Trophoblast cell (in vitro differentiated cells and primary cell): ENCODE measurements around the gene ATF7.

Source experiments
- DNase-seq, 2 donors: peaks; one replicate each; pipeline ENCODE4 v3.0.0-alpha.2; 2016
- H2AFZ ChIP-seq: 2 replicates; pipeline ENCODE4 v1.6.1; 2013; ENCODE audit warnings: low read length, moderate library complexity, mild to moderate bottlenecking; ENCODE audit not compliant: insufficient read depth, poor library complexity
- H2AK5ac ChIP-seq: 2 replicates; pipeline ENCODE4 v1.6.1; 2013; ENCODE audit warnings: mild to moderate bottlenecking, low read length
- H2BK120ac ChIP-seq: 2 replicates; pipeline ENCODE4 v1.6.1; 2013; ENCODE audit warnings: low read length, mild to moderate bottlenecking, moderate library complexity; ENCODE audit not compliant: insufficient read depth, poor library complexity
- H2BK12ac ChIP-seq: 2 replicates; pipeline ENCODE4 v1.6.1; 2013; ENCODE audit warnings: mild to moderate bottlenecking, low read length, moderate library complexity
- H2BK5ac ChIP-seq: 2 replicates; pipeline ENCODE4 v1.6.1; 2013; ENCODE audit warnings: low read length, low read depth, moderate library complexity, mild to moderate bottlenecking; ENCODE audit not compliant: poor library complexity
- H3K14ac ChIP-seq: 2 replicates; pipeline ENCODE4 v1.6.1; 2013; ENCODE audit warnings: mild to moderate bottlenecking, low read length
- H3K18ac ChIP-seq: 2 replicates; pipeline ENCODE4 v1.6.1; 2013; ENCODE audit warnings: mild to moderate bottlenecking, low read length
- H3K23ac ChIP-seq: 2 replicates; pipeline ENCODE4 v1.6.1; 2013; ENCODE audit warnings: low read length
- H3K27ac ChIP-seq: 2 replicates; pipeline ENCODE4 v1.5.1; 2013; ENCODE audit warnings: low read depth, mild to moderate bottlenecking, inconsistent platforms, low read length, moderate library complexity
- H3K27me3 ChIP-seq: 2 replicates; pipeline ENCODE4 v1.6.1; 2013; ENCODE audit warnings: inconsistent platforms, mild to moderate bottlenecking, low read length, moderate library complexity; ENCODE audit not compliant: insufficient read depth
- H3K36me3 ChIP-seq, 2 experiments: 1 replicate in 1 of 2; 2 replicates in 1 of 2; pipeline ENCODE4 v1.6.1; 2013; ENCODE audit warnings: low read length in 2 of 2, mild to moderate bottlenecking in 2 of 2, moderate library complexity in 1 of 2; ENCODE audit not compliant: insufficient read depth in 2 of 2, control insufficient read depth in 1 of 2
- H3K4ac ChIP-seq: 2 replicates; pipeline ENCODE4 v1.6.1; 2013; ENCODE audit warnings: low read depth, mild to moderate bottlenecking, low read length, moderate library complexity
- H3K4me1 ChIP-seq, 2 experiments: 1 replicate in 1 of 2; 2 replicates in 1 of 2; pipeline ENCODE4 v1.6.1; 2013; ENCODE audit warnings: low read length in 2 of 2, mild to moderate bottlenecking in 2 of 2, moderate library complexity in 1 of 2; ENCODE audit not compliant: insufficient read depth in 2 of 2, control insufficient read depth in 1 of 2
- H3K4me2 ChIP-seq: 2 replicates; pipeline ENCODE4 v1.6.1; 2013; ENCODE audit warnings: inconsistent platforms, mild to moderate bottlenecking, low read length, moderate library complexity
- H3K4me3 ChIP-seq: 2 replicates; pipeline ENCODE4 v1.5.1; 2013; ENCODE audit warnings: mild to moderate bottlenecking, low read depth, low read length, inconsistent platforms
- H3K79me1 ChIP-seq: one replicate; pipeline ENCODE4 v1.6.1; 2013; ENCODE audit warnings: low read length
- H3K79me2 ChIP-seq: 2 replicates; pipeline ENCODE4 v1.6.1; 2013; ENCODE audit warnings: low read length, mild to moderate bottlenecking; ENCODE audit not compliant: control insufficient read depth, insufficient read depth, poor library complexity
- H3K9ac ChIP-seq: 2 replicates; pipeline ENCODE4 v1.6.1; 2013; ENCODE audit warnings: mild to moderate bottlenecking, low read length
- H3K9me3 ChIP-seq: 2 replicates; pipeline ENCODE4 v1.6.1; 2013; ENCODE audit warnings: low read depth, mild to moderate bottlenecking, control low read depth, inconsistent platforms, low read length; ENCODE audit not compliant: insufficient read depth
- H4K12ac ChIP-seq: 2 replicates; pipeline ENCODE4 v1.6.1; 2013; ENCODE audit warnings: low read depth, mild to moderate bottlenecking, low read length, moderate library complexity
- H4K8ac ChIP-seq: 2 replicates; pipeline ENCODE4 v1.6.1; 2013; ENCODE audit warnings: low read depth, mild to moderate bottlenecking, low read length, moderate library complexity
- H4K91ac ChIP-seq: one replicate; pipeline ENCODE4 v1.6.1; 2013; ENCODE audit warnings: low read depth, mild to moderate bottlenecking, low read length, moderate library complexity
- WGBS: extraction: QIAGEN DNeasy Blood & Tissue Kit; methylation state at CpG from one replicate; pipeline ENCODE4 v1.1.7; 2013; ENCODE audit warnings: missing lambda C conversion rate; ENCODE audit not compliant: insufficient read length, insufficient coverage; ENCODE audit errors: extremely low coverage; 5-methylcytosine and 5-hydroxymethylcytosine counted together

ATF7 gene

GRCh38 chr12:53500776-53501614 lies 125.2 kb downstream of the ATF7 start, which contains the start of gene TARBP2:
Gene TARBP2 (plus strand): TSS chr12:53501283. CDS start chr12:53501409, 126 bp downstream.
- WGBS, result no CpG with 5 or more reads among the region's 74 CpGs
- peak; percentile 99 for DNase-seq

GRCh38 chr12:53500142-53500775 lies 125.9 kb downstream of the ATF7 start:
- peaks cover 19% of the 10 kb centered on the region for H3K79me1 ChIP-seq
- no peaks in the 10 kb centered on the region for H3K27me3 ChIP-seq
- no peak overlapping the region for H2BK12ac ChIP-seq
- peaks cover 5% of the 10 kb centered on the region for H3K9me3 ChIP-seq
- H2AFZ ChIP-seq, result peak overlapping the region; percentile 59
- H3K23ac ChIP-seq, result no peak overlapping the region
- H3K18ac ChIP-seq, result no peak overlapping the region
- no peak overlapping the region for H3K9ac ChIP-seq
- H4K91ac ChIP-seq, result peak overlapping the region; percentile 29
- peaks cover 16 to 25% of the 10 kb centered on the region in 2 experiments for H3K4me1 ChIP-seq
- H2AK5ac ChIP-seq, result no peak overlapping the region
- WGBS, result no CpG with 5 or more reads among the region's 17 CpGs
- H3K79me2 ChIP-seq, result peaks cover 8% of the 10 kb centered on the region
- H3K4ac ChIP-seq, result no peak overlapping the region
- peak overlapping the region; percentile 70 for H3K4me2 ChIP-seq
- H4K8ac ChIP-seq, result peak overlapping the region; percentile 89
- peak overlapping the region; percentile 76 for H3K14ac ChIP-seq
- peak overlapping the region; percentile 21 for H2BK120ac ChIP-seq
- H4K12ac ChIP-seq, result no peak overlapping the region
- H3K27ac ChIP-seq, result peak overlapping the region; percentile 77
- H3K4me3 ChIP-seq, result peak overlapping the region; percentile 61
- DNase-seq, result peak in 1 of 2 donors; percentile 62
- peaks cover 14 to 23% of the 10 kb centered on the region in 2 experiments for H3K36me3 ChIP-seq
- peak overlapping the region; percentile 77 for H2BK5ac ChIP-seq

More at GRCh38 chr12:53500776-53501614, 125.2 kb downstream of the ATF7 start, which contains the start of gene TARBP2:
- peak within 1 kb of the TSS; percentile 81 for H3K18ac ChIP-seq
- H3K27ac ChIP-seq, result peak within 1 kb of the TSS; percentile 97
- H2BK120ac ChIP-seq, result peak within 1 kb of the TSS; percentile 65
- peak within 1 kb of the TSS; percentile 81 for H2AFZ ChIP-seq
- H4K8ac ChIP-seq, result peak within 1 kb of the TSS; percentile 99
- peak within 1 kb of the TSS; percentile 98 for H3K4me2 ChIP-seq
- no peak within 1 kb of the TSS for H3K23ac ChIP-seq
- peaks cover 5% of the 10 kb centered on the region for H3K9me3 ChIP-seq
- peaks cover 16 to 25% of the 10 kb centered on the region in 2 experiments for H3K4me1 ChIP-seq
- H3K36me3 ChIP-seq, result peaks cover 22 to 31% of the 10 kb centered on the region in 2 experiments
- H4K12ac ChIP-seq, result peak within 1 kb of the TSS; percentile 98
- H3K4me3 ChIP-seq, result peak within 1 kb of the TSS; percentile 90
- peak within 1 kb of the TSS; percentile 90 for H2AK5ac ChIP-seq
- H3K14ac ChIP-seq, result peak within 1 kb of the TSS; percentile 95
- peak within 1 kb of the TSS; percentile 98 for H3K9ac ChIP-seq
- H3K79me1 ChIP-seq, result peaks cover 19% of the 10 kb centered on the region
- H3K4ac ChIP-seq, result peak within 1 kb of the TSS; percentile 81
- peak within 1 kb of the TSS; percentile 90 for H4K91ac ChIP-seq
- H2BK5ac ChIP-seq, result peak within 1 kb of the TSS; percentile 77
- H3K27me3 ChIP-seq, result no peaks in the 10 kb centered on the region
- H3K79me2 ChIP-seq, result peaks cover 8% of the 10 kb centered on the region
- no peak within 1 kb of the TSS for H2BK12ac ChIP-seq

DNA sequence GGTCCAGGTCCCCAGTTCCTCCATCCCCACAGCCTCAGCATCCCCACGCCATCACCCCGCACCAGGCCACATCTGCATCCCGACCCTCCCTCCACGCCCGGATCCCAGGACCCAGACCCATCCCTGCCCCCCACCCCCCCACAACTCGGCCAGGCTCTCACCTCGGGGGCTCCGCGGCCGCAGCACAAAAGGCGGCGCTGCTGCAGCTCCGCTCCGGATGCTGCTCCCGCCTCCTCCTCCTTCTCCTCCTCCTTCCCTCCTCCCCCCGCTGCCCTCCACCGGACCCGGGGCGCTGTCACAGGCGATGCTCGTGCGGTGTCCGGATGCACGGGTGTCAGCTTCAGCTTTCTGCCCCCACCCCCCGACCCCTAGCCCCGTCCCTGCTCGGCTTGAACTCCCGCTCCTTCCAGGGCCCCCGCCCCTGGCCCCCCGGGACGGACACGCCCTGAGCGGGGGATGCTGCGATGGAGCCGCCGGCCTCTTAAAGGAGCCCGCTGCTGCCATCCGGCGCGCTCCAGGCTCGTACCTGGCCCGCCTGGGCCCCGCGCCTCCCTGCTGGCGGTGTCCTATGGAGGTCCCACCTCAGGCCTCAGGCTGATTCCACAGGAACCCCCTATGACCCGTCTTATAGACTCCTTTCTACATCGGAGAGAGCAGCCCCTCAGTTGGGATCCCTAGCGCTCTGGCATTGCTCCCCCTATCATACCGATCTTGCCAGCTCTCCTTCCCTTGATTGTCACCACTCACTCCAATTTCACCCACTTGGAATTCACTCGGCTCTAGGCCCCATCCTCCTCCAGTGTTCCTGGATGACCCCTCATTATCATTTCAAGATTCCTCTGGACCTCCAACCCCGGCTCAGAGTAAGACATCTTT lies 126.7 kb downstream of the ATF7 start, which contains the start of gene MAP3K12:
MAP3K12 (minus strand) TSS at position 193 of the 876 bp plus-strand sequence. CDS start 12,067 bp downstream, outside the sequence.
- Histone ChIP-seq H3K14ac (peak within 1 kb of the TSS; percentile 43), H2AFZ (peak within 1 kb of the TSS; percentile 59), H2BK12ac (peak within 1 kb of the TSS; percentile 66), H3K36me3 (peaks cover 7 to 16% of the 10 kb centered on the region in 2 experiments), H3K4me2 (peak within 1 kb of the TSS; percentile 70), H3K23ac (no peak within 1 kb of the TSS), H2AK5ac (peak within 1 kb of the TSS; percentile 58), H3K4ac (no peak within 1 kb of the TSS), H3K18ac (peak within 1 kb of the TSS; percentile 35), H2BK120ac (peak within 1 kb of the TSS; percentile 51), H3K27me3 (no peaks in the 10 kb centered on the region), H3K27ac (peak within 1 kb of the TSS; percentile 77), H4K8ac (peak within 1 kb of the TSS; percentile 89), H3K9me3 (peaks cover 2% of the 10 kb centered on the region), H3K4me1 (peaks cover 16 to 25% of the 10 kb centered on the region in 2 experiments), H3K9ac (peak within 1 kb of the TSS; percentile 16), H3K79me1 (peaks cover 19% of the 10 kb centered on the region), H4K91ac (peak within 1 kb of the TSS; percentile 70), H2BK5ac (peak within 1 kb of the TSS; percentile 77), H3K79me2 (peaks cover 8% of the 10 kb centered on the region), H4K12ac (peak within 1 kb of the TSS; percentile 35), H3K4me3 (peak within 1 kb of the TSS; percentile 56)
- no CpG with 5 or more reads among the region's 51 CpGs for WGBS
- peak in 1 of 2 donors; percentile 22 for DNase-seq
